HG02852 (cell line): ENCODE measurements around the gene ZNF445.
"Not testable (repeated sequence)": the region's sequence is repeated elsewhere in the genome, so short reads cannot be mapped to it uniquely, and the experiment has no call there.

Experiments
- ATAC-seq: cut with Tn5 transposase; IDR thresholded peaks from one replicate; pipeline ENCODE4 v1.9.1; 2021; ENCODE audit warnings: mild to moderate bottlenecking, moderate library complexity; ENCODE audit not compliant: unreplicated experiment

The ZNF445 gene

GRCh38 chr3:44476963-44477311 lies 533 bp downstream of the ZNF445 start:
- no peak for ATAC-seq

- ATAC-seq, result no peak
Measured at GRCh38 chr3:44476181-44476611, 1.3 kb downstream of the ZNF445 start.

GRCh38 chr3:44474886-44475285 lies 2.6 kb downstream of the ZNF445 start:
- ATAC-seq, result not testable (repeated sequence)

GRCh38 chr3:44470430-44470829 lies 7.0 kb downstream of the ZNF445 start:
- no peak for ATAC-seq

- ATAC-seq, result no peak
Measured at GRCh38 chr3:44469914-44470313, 7.6 kb downstream of the ZNF445 start.

GRCh38 chr3:44468572-44469520 lies 8.6 kb downstream of the ZNF445 start:
- ATAC-seq, result no peak

GRCh38 chr3:44468099-44468537 lies 9.4 kb downstream of the ZNF445 start:
- ATAC-seq, result not testable (repeated sequence)

- no peak for ATAC-seq
Measured at GRCh38 chr3:44467241-44467640, 10.2 kb downstream of the ZNF445 start.

- not testable (repeated sequence) for ATAC-seq
Measured at GRCh38 chr3:44464920-44465319, 12.6 kb downstream of the ZNF445 start.

GRCh38 chr3:44464509-44464908 lies 13.0 kb downstream of the ZNF445 start:
- no peak for ATAC-seq

- ATAC-seq, result not testable (repeated sequence)
Measured at GRCh38 chr3:44460050-44460449, 17.4 kb downstream of the ZNF445 start.

GRCh38 chr3:44455318-44455717 lies 22.2 kb downstream of the ZNF445 start:
- ATAC-seq, result no peak

- no peak for ATAC-seq
Measured at GRCh38 chr3:44454258-44454657, 23.2 kb downstream of the ZNF445 start.

GRCh38 chr3:44451441-44451840 lies 26.0 kb downstream of the ZNF445 start:
- ATAC-seq, result no peak

- ATAC-seq, result no peak
Measured at GRCh38 chr3:44446929-44447328, 30.5 kb downstream of the ZNF445 start.

- no peak for ATAC-seq
Measured at GRCh38 chr3:44445786-44446185, 31.7 kb downstream of the ZNF445 start.

GRCh38 chr3:44444896-44445691 lies 32.4 kb downstream of the ZNF445 start:
- ATAC-seq, result no peak

GRCh38 chr3:44444437-44444836 lies 33.0 kb downstream of the ZNF445 start:
- ATAC-seq, result no peak

GRCh38 chr3:44442596-44443309 lies 34.7 kb downstream of the ZNF445 start:
- ATAC-seq, result no peak

- ATAC-seq, result peak; percentile 97
Measured at GRCh38 chr3:44439499-44440295, 37.8 kb downstream of the ZNF445 start.
